Mucosa of descending colon (tissue), 3 donors: ENCODE measurements around the gene PSAPL1. TPM values are rescaled to one million over a fixed set of nuclear protein-coding genes. Genes with fewer than 3 reads are reported as not detected.

Source experiments
- ATAC-seq: fragments of 200-7000 bp; cut with Tn5 transposase; one replicate; pipeline ENCODE4 v1.9.1; 2020; ENCODE audit warnings: mild to moderate bottlenecking, moderate library complexity
- DNase-seq, 3 donors: peaks; one replicate each; pipeline ENCODE4 v3.0.0-alpha.2; 2020
- H3K36me3 ChIP-seq: fragments of 200-600 bp; one replicate; pipeline ENCODE4 v1.8.0; 2021; ENCODE audit warnings: low read depth, mild to moderate bottlenecking
- H3K4me1 ChIP-seq: fragments of 200-600 bp; one replicate; pipeline ENCODE4 v1.8.0; 2021; ENCODE audit warnings: low read depth, mild to moderate bottlenecking
- H3K4me3 ChIP-seq: fragments of 200-600 bp; one replicate; pipeline ENCODE4 v1.8.0; 2021; ENCODE audit warnings: mild to moderate bottlenecking
- H3K9me3 ChIP-seq: fragments of 200-600 bp; one replicate; pipeline ENCODE4 v1.8.0; 2021; ENCODE audit warnings: mild to moderate bottlenecking
- intact Hi-C, 2 donors: fragments of 100-400 bp; cut with DNase I in 1 of 2; cut with micrococcal nuclease in 1 of 2; formaldehyde crosslinking; loops; one replicate each; pipeline versions ENCODE4 v1.11.0 to v1.11.1; 2022; cut with DNase I, micrococcal nuclease
- total RNA-seq, 3 donors: library from RNA; stranded (reverse); fragmentation: NEBNext Ultra II Directional in 2 of 3; extraction: Animal tissue kit (Norgen Biotek cat#: 25700) in 2 of 3; gene quantifications; one replicate each; pipeline versions ENCODE4 v1.2.1 to v1.2.4, GENCODE V29; 2021 to 2023
- TF ChIP-seq, protein P1 (sequence below): fragments of 200-600 bp; IDR thresholded peaks from one replicate; pipeline ENCODE4 v1.8.0; 2022; ENCODE audit warnings: antibody characterized with exemption, mild to moderate bottlenecking
- donor health status: DM: no; HTN: no; CAD: no; lungs with moderate emphysema.
- donor health status: DM: no; HTN: no; CAD: no.
- donor health status: DM: no; HTN: yes; CAD: no.

The PSAPL1 gene
- total RNA-seq, 3 donors from 2014 or later, result not detected

DNA sequence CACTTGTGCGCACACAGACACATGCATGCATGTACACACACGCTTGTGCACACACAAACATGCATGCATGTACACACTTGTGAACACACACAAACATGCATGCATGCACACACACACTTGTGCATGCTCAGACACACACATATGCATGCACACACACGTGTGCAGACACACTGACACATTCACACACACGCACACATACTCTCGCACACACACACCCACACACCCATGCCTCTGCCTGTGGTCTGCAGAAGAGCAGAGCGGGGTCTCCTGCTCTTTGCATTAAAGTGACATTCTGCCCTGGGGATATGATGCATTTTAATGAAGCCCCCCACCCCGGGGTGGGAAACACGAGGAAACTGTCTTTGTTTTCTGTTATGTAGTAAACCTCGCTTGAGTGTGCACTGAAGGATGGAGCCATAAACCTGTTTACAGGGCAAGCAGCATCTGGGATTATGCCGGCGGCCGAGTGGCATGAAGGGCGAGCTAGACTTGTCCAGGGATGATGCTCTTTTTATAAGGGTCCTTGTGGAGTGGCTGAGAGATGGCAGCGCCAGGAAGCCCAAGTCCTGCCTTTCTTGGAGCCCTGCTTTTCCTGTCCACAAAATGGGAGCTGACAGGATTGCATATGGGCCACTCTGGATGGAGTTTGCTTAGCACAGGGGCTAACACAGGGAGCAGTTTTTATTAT is 17.8 kb downstream of the PSAPL1 start:
- H3K4me1 ChIP-seq, result no peaks in the 10 kb centered on the region
- TF ChIP-seq, protein P1, sequence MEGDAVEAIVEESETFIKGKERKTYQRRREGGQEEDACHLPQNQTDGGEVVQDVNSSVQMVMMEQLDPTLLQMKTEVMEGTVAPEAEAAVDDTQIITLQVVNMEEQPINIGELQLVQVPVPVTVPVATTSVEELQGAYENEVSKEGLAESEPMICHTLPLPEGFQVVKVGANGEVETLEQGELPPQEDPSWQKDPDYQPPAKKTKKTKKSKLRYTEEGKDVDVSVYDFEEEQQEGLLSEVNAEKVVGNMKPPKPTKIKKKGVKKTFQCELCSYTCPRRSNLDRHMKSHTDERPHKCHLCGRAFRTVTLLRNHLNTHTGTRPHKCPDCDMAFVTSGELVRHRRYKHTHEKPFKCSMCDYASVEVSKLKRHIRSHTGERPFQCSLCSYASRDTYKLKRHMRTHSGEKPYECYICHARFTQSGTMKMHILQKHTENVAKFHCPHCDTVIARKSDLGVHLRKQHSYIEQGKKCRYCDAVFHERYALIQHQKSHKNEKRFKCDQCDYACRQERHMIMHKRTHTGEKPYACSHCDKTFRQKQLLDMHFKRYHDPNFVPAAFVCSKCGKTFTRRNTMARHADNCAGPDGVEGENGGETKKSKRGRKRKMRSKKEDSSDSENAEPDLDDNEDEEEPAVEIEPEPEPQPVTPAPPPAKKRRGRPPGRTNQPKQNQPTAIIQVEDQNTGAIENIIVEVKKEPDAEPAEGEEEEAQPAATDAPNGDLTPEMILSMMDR, result no peak
- H3K36me3 ChIP-seq, result no peaks in the 10 kb centered on the region
- DNase-seq (no peak), ATAC-seq (no peak)
- no peaks in the 10 kb centered on the region for H3K9me3 ChIP-seq
- intact Hi-C loops, result no loop called here
- no peak overlapping the region for H3K4me3 ChIP-seq

DNA sequence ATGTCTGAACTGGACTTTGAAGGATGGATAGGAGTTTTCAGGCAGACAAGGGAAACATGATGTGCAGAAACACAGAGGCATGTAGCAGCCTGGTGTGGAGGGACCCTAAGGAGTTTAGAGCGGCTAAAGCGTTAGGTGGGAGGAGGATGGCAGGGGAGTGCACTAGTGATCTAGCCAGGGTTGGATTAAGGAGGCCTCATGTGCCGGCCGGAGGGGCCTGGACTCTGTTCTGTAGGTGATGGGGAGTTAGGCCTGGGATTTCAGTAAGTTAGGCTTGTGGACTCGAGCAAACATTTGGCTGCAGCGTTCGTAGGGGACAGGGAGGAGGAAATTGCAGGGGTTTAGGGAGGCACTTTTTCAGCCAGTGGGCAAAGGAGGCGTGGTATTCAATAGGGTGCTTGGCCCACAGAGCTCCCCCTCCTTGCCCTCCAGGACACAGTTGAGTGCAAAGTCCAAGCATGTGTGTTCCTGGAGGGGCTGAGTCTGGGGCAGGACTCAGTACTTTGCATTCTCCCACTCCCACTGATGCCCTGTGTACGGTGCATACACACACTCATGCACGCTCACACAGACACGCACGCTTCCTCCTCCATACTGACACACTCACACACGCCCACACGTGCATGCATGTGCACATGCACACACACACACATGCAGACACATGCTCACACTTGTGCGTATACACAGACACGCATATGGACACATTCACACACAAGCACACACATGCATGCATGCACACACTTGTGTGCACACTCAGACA is 18.6 kb downstream of the PSAPL1 start:
- Histone ChIP-seq H3K9me3 (no peaks in the 10 kb centered on the region), H3K36me3 (no peaks in the 10 kb centered on the region), H3K4me3 (no peak overlapping the region), H3K4me1 (no peaks in the 10 kb centered on the region)
- DNase-seq (peak in 1 of 3 donors; percentile 21), ATAC-seq (no peak)
- TF ChIP-seq, protein P1, result no peak
- intact Hi-C loops, result no loop called here

DNA sequence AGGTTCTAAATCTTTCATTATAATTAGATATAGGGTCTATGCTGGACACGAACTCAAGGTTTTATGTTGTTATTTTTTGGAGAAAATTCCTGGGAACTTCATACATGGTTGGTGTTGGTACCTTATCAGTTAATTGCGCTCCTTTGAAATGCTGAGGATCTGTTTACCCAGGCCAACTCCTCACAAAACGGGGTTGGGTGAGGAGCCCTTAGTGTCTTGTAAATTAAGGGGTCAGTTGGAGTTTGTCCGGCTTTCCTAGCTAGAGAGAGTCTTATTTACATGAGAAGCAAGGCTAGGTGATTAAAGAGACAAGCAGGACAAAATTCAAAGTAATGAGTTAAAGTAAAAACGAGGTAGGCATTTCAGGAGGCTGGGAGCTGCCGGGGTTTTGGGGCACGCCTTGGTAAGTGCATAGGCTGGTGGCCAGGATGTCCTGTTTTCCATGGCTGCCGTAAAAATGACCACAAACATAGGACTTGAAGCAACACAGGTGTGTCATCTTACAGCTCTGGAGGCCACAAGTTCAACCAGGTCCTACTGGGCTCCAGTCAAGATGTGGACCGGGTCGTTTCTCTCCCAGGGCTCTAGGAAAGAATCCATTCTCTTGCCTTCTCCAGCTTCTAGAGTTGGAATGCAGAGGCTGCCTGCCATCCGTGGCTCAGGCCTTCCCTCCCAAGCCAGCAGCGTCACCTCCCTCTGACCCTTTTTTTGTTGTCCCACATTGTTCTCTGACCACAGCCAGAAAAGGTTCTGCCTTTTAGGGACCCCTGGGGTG is 19.8 kb downstream of the PSAPL1 start:
- Histone ChIP-seq H3K4me3 (no peak overlapping the region), H3K36me3 (no peaks in the 10 kb centered on the region), H3K9me3 (no peaks in the 10 kb centered on the region), H3K4me1 (no peaks in the 10 kb centered on the region)
- DNase-seq, result no peak
- no peak for ATAC-seq
- TF ChIP-seq, protein P1, result no peak
- intact Hi-C loops, result no loop called here

DNA sequence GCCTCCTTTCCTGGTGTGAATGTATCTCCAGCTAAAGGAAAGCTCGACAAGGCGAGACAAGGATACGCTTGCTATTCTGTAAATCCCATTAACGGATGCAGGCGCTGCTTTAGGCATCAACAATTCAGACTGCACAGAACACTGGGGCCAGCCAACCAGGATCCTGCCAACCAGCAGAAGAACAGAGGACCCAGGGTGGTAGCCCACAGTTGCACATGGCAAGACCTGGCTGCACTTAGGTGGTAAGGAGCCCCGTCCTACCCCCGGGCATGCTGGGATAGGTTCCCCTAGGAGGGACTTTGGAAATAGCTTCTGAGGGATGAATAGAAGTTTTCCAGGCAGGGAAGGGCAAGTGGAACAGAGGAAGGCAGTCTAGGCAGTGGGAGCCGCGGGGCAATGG is 20.7 kb downstream of the PSAPL1 start:
- no peaks in the 10 kb centered on the region for H3K36me3 ChIP-seq
- intact Hi-C loops, result no loop called here
- no peak for DNase-seq
- no peaks in the 10 kb centered on the region for H3K4me1 ChIP-seq
- H3K4me3 ChIP-seq, result no peak overlapping the region
- ATAC-seq, result no peak
- TF ChIP-seq, protein P1, result no peak
- H3K9me3 ChIP-seq, result peaks cover 1% of the 10 kb centered on the region

DNA sequence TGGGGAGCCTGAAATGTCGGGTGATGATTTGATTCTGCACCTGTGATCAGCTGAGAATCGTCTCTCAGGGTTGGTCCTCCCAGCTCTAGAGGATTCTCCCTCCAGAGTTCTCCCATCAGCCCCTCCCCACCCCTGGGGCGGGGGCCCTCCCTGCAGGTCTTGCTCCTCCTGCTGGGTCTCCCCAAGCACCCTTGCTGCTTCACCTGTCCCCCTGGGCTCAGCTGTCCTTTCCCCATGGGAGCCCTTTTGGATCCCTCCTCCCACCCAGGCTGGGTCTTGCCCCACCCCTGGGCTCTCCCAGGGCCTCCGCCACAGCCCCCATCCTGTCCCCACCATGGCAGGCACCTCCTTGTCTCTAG is 22.2 kb downstream of the PSAPL1 start:
- ATAC-seq (no peak), DNase-seq (peak in 1 of 3 donors; percentile 14)
- peaks cover 10% of the 10 kb centered on the region for H3K9me3 ChIP-seq
- intact Hi-C loops, result no loop called here
- H3K4me1 ChIP-seq, result no peaks in the 10 kb centered on the region
- TF ChIP-seq, protein P1, result no peak
- H3K36me3 ChIP-seq, result no peaks in the 10 kb centered on the region
- H3K4me3 ChIP-seq, result no peak overlapping the region
